ENCODE results near the gene SRBD1. TPM values are rescaled to one million over a fixed set of nuclear protein-coding genes. Genes with fewer than 3 reads are reported as not detected.

The SRBD1 gene
- total and polyA plus RNA-seq, 7 experiments from 2014 or later = 14.0 to 28.1 (median 19.6) TPM

DNA sequence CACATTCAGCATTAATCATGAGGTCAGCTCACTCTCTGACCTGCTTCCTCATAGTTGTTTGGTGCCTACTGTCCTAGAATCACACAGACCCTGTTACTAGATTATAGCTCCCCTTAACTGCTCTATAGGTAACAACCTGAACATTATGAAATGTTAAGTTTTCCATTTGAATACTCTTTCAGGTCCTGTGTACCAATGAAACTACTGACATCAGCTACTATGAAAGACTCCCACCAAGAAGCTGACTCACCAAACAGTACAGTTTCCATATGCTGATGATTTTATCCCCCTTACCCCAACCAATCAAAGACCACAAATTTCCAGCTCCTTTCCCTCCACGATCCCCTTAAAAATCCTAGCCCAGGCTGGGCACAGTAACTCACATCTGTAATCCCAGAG is 56.3 kb downstream of the SRBD1 start:
- Histone ChIP-seq H3K9me3 (ENCODE audit: control insufficient read depth in 2 of 3, low read length in 3 of 3) (no peaks in the 10 kb centered on the region), H3K27ac (ENCODE audit: low read depth, low read length) (no peak overlapping the region), H3K36me3 (ENCODE audit: control insufficient read depth in 2 of 3, insufficient read depth in 3 of 3, low read length in 3 of 3) (peaks cover 0 to 13% (median 0%) of the 10 kb centered on the region in 3 experiments), H3K4me3 (ENCODE audit: low read length) (no peak overlapping the region), H3K27me3 (ENCODE audit: control insufficient read depth in 2 of 2, insufficient read depth in 2 of 2, low read length in 2 of 2) (no peaks in the 10 kb centered on the region), H3K4me1 (ENCODE audit: control insufficient read depth in 2 of 2, insufficient read depth in 2 of 2, low read length in 2 of 2) (no peaks in the 10 kb centered on the region)
- ChIA-PET CTCF (no interaction called here), POLR2A (interaction anchor here (0.7 to 1.2 kb wide), 2 partner anchors 60 to 1280 kb away, joined by 3 to 4 read pairs; partner anchors contain the start of gene SLC3A1)
- H3K27me3 Mint-ChIP-seq = no peaks in the 10 kb centered on the region
- peak overlapping the region in 5 of 9 donors; percentile 5 to 68 (median 9) for H3K27ac Mint-ChIP-seq
- H3K9me3 Mint-ChIP-seq = peaks cover 0 to 5% (median 0%) of the 10 kb centered on the region in 11 donors
- peak overlapping the region in 1 of 10 donors; percentile 17 for H3K4me3 Mint-ChIP-seq
- ATAC-seq (no peak), DNase-seq (no peak)
- H3K36me3 Mint-ChIP-seq = peaks cover 11 to 76% (median 51%) of the 10 kb centered on the region in 5 donors
- intact Hi-C loops (cut with micrococcal nuclease) = no loop called here
- peaks cover 9 to 35% (median 19%) of the 10 kb centered on the region in 7 donors for H3K4me1 Mint-ChIP-seq

DNA sequence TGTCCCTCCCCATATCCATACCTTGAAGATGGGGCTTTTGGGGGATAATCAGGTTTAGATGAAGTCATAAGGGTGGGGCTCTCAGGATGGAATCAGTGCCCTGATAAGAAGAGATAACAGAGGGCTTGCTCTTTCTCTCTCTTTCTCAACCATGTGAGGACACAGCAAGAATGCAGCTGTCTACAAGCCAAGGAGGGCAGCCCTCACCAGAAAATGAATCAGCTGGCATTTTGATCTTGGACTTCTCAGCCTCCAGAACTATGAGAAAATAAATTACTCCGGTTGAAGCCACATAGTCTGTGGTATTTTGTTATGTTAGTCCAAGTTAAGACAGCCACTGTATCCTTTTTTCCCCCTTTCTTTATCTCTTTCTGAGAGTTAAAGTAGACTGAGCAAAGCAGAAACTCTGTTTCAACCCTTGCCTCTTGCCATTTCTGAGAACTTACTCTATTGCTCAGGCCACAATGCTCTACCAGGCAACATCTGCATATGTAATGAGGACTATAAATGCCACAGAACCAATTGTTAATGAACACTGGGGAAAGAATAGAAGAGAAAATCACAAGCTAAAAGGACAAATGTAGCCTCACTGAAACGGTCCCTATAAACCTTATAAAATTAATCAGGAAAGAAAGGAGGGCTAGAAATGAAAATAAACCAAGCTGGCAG is 56.9 kb downstream of the SRBD1 start:
- peaks cover 0 to 5% (median 0%) of the 10 kb centered on the region in 11 donors for H3K9me3 Mint-ChIP-seq
- H3K4me1 Mint-ChIP-seq = peaks cover 8 to 35% (median 16%) of the 10 kb centered on the region in 7 donors
- Histone ChIP-seq H3K36me3 (ENCODE audit: control insufficient read depth in 2 of 3, insufficient read depth in 3 of 3, low read length in 3 of 3) (peaks cover 0 to 13% (median 0%) of the 10 kb centered on the region in 3 experiments), H3K4me3 (ENCODE audit: low read length) (no peak overlapping the region), H3K27me3 (ENCODE audit: control insufficient read depth in 2 of 2, insufficient read depth in 2 of 2, low read length in 2 of 2) (no peaks in the 10 kb centered on the region), H3K4me1 (ENCODE audit: control insufficient read depth in 2 of 2, insufficient read depth in 2 of 2, low read length in 2 of 2) (no peaks in the 10 kb centered on the region), H3K9me3 (ENCODE audit: control insufficient read depth in 2 of 3, low read length in 3 of 3) (no peaks in the 10 kb centered on the region), H3K27ac (ENCODE audit: low read depth, low read length) (no peak overlapping the region)
- intact Hi-C loops (cut with micrococcal nuclease) = no loop called here
- peaks cover 8 to 70% (median 49%) of the 10 kb centered on the region in 5 donors for H3K36me3 Mint-ChIP-seq
- peak overlapping the region in 1 of 10 donors; percentile 32 for H3K4me3 Mint-ChIP-seq
- ATAC-seq (no peak), DNase-seq (no peak)
- ChIA-PET POLR2A (interaction anchor here (1.2 kb wide), 1 partner anchor 1279 kb away, joined by 3 read pairs; the partner anchor contains the start of gene SLC3A1), CTCF (no interaction called here)
- peak overlapping the region in 5 of 9 donors; percentile 5 to 71 (median 14) for H3K27ac Mint-ChIP-seq
- no peaks in the 10 kb centered on the region for H3K27me3 Mint-ChIP-seq

DNA sequence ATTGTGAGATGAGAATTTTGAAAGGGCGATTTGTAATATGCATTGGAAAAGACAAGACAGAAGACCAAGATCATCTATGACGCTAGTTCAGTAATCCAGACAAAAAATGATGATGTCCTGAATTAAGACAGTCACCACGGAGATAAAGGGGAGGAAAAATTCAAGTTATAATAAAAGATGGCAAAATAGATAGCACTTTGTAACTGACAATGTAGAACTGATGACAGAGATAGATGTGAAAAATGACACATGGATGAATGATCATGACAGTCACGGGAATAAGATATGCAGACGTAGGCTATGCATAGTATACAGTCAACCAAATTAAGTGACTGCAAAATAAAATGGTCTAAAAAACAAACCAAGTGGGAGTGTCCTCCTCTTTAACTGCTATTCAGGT is 59.2 kb downstream of the SRBD1 start:
- Mint-ChIP-seq H3K36me3 (peaks cover 5 to 71% (median 50%) of the 10 kb centered on the region in 5 donors), H3K9me3 (peaks cover 0 to 5% (median 0%) of the 10 kb centered on the region in 11 donors), H3K27me3 (no peaks in the 10 kb centered on the region), H3K4me3 (no peak overlapping the region), H3K27ac (no peak overlapping the region), H3K4me1 (peaks cover 2 to 25% (median 11%) of the 10 kb centered on the region in 7 donors)
- peaks cover 0 to 20% (median 0%) of the 10 kb centered on the region in 3 experiments for H3K36me3 ChIP-seq (ENCODE audit: control insufficient read depth in 2 of 3, insufficient read depth in 3 of 3, low read length in 3 of 3)
- DNase-seq = no peak
- no peak for ATAC-seq
- intact Hi-C loops (cut with micrococcal nuclease) = no loop called here
- ChIA-PET CTCF (no interaction called here), POLR2A (interaction anchor here (1.0 kb wide), 1 partner anchor 33 kb away, joined by 3 read pairs; no protein-coding TSS in a partner anchor)
- no peaks in the 10 kb centered on the region for H3K9me3 ChIP-seq (ENCODE audit: control insufficient read depth in 2 of 3, low read length in 3 of 3)
- no peaks in the 10 kb centered on the region for H3K4me1 ChIP-seq (ENCODE audit: control insufficient read depth in 2 of 2, insufficient read depth in 2 of 2, low read length in 2 of 2)
- H3K27ac ChIP-seq (ENCODE audit: low read depth, low read length) = no peak overlapping the region
- H3K4me3 ChIP-seq (ENCODE audit: low read length) = no peak overlapping the region
- H3K27me3 ChIP-seq (ENCODE audit: control insufficient read depth in 2 of 2, insufficient read depth in 2 of 2, low read length in 2 of 2) = no peaks in the 10 kb centered on the region

DNA sequence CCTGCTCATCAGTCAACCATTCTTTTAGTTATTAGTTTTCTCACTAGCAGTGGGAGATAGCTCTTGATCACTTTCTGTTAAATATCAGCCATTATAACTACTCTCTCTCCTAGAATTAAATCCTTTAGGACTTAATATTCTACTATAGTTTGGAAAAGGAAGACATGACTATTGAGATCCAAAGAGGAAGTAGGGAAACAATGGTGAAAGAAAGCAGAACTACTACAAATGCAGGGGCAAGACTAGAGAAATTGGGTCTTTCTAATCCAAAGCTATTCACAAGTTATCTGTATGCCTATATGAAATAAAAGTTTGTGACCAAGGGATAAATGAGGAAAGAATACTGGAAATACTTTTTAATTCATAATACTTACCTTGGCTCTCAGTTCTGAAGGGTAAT is 65.1 kb downstream of the SRBD1 start:
- POLR2A ChIA-PET = interaction anchor here (0.5 kb wide), 1 partner anchor 1537 kb away, joined by 3 read pairs; no protein-coding TSS in a partner anchor
- DNase-seq (no peak), ATAC-seq (no peak)
- no peak overlapping the region for H3K27ac Mint-ChIP-seq
- CTCF ChIA-PET = no interaction called here
- H3K9me3 ChIP-seq (ENCODE audit: control insufficient read depth in 2 of 3, low read length in 3 of 3) = peaks cover 0 to 9% (median 0%) of the 10 kb centered on the region in 3 experiments
- no peak overlapping the region for H3K4me3 Mint-ChIP-seq
- H3K9me3 Mint-ChIP-seq = peaks cover 0 to 8% (median 2%) of the 10 kb centered on the region in 11 donors
- H3K4me1 Mint-ChIP-seq = peaks cover 0 to 12% (median 5%) of the 10 kb centered on the region in 7 donors
- H3K4me1 ChIP-seq (ENCODE audit: control insufficient read depth in 2 of 2, insufficient read depth in 2 of 2, low read length in 2 of 2) = no peaks in the 10 kb centered on the region
- no peak overlapping the region for H3K27ac ChIP-seq (ENCODE audit: low read depth, low read length)
- peaks cover 6 to 76% (median 63%) of the 10 kb centered on the region in 5 donors for H3K36me3 Mint-ChIP-seq
- H3K27me3 ChIP-seq (ENCODE audit: control insufficient read depth in 2 of 2, insufficient read depth in 2 of 2, low read length in 2 of 2) = no peaks in the 10 kb centered on the region
- H3K27me3 Mint-ChIP-seq = no peaks in the 10 kb centered on the region
- intact Hi-C loops (cut with micrococcal nuclease) = no loop called here
- H3K36me3 ChIP-seq (ENCODE audit: control insufficient read depth in 2 of 3, insufficient read depth in 3 of 3, low read length in 3 of 3) = peaks cover 4 to 53% (median 19%) of the 10 kb centered on the region in 3 experiments
- no peak overlapping the region for H3K4me3 ChIP-seq (ENCODE audit: low read length)

DNA sequence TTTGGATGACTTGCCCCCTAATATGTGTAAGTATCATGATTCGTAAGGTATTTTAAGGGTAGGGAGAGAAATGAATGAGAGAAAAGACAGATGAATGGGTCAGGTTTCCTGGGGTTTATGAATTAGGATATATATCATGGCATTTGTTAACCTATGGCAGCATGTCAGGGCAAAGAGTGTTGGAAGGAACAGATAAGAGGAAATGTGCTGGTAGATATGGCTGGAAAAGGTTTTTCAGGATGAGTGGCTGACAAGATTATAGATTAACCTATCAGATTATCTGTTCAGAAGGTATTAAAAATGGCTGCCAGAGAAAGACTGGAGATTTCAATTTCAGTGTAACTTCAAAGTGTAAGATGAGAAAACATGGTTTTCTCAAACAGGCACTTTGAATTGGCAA is 67.8 kb downstream of the SRBD1 start:
- intact Hi-C loops (cut with micrococcal nuclease) = no loop called here
- H3K27ac Mint-ChIP-seq = no peak overlapping the region
- no peaks in the 10 kb centered on the region for H3K27me3 ChIP-seq (ENCODE audit: control insufficient read depth in 2 of 2, insufficient read depth in 2 of 2, low read length in 2 of 2)
- ATAC-seq = no peak
- peaks cover 0 to 5% (median 0%) of the 10 kb centered on the region in 7 donors for H3K4me1 Mint-ChIP-seq
- H3K27me3 Mint-ChIP-seq = no peaks in the 10 kb centered on the region
- CTCF ChIA-PET = no interaction called here
- H3K9me3 Mint-ChIP-seq = peaks cover 0 to 8% (median 2%) of the 10 kb centered on the region in 11 donors
- peaks cover 0 to 9% (median 0%) of the 10 kb centered on the region in 3 experiments for H3K9me3 ChIP-seq (ENCODE audit: control insufficient read depth in 2 of 3, low read length in 3 of 3)
- no peak overlapping the region for H3K27ac ChIP-seq (ENCODE audit: low read depth, low read length)
- no peaks in the 10 kb centered on the region for H3K4me1 ChIP-seq (ENCODE audit: control insufficient read depth in 2 of 2, insufficient read depth in 2 of 2, low read length in 2 of 2)
- no peak overlapping the region for H3K4me3 ChIP-seq (ENCODE audit: low read length)
- peaks cover 6 to 74% (median 65%) of the 10 kb centered on the region in 5 donors for H3K36me3 Mint-ChIP-seq
- peaks cover 4 to 61% (median 23%) of the 10 kb centered on the region in 3 experiments for H3K36me3 ChIP-seq (ENCODE audit: control insufficient read depth in 2 of 3, insufficient read depth in 3 of 3, low read length in 3 of 3)
- no peak for DNase-seq
- H3K4me3 Mint-ChIP-seq = no peak overlapping the region
- POLR2A ChIA-PET = no interaction called here

DNA sequence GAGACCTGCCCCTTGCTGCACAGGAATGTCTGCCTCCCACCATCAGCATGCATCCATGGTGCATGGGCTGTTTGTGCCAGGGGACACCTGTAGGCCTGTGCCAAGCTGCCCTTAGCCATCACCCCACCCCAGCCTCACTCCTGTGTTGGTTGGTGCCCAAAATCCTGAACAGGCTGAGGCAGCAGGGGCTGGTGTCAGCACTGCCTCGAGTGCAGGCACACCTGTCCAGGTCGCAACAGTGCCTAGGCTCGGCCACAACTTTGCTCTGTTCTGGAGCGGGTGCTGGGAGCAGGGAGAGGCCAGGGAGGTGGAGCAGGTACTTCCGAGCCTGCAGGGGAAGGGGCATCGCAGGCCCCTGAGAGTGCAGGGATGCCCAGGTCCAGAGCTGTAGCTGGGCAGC is 69.1 kb downstream of the SRBD1 start:
- H3K9me3 Mint-ChIP-seq = peaks cover 0 to 8% (median 2%) of the 10 kb centered on the region in 11 donors
- DNase-seq (no peak), ATAC-seq (no peak)
- no peak overlapping the region for H3K4me3 Mint-ChIP-seq
- ChIA-PET CTCF (no interaction called here), POLR2A (no interaction called here)
- Histone ChIP-seq H3K9me3 (ENCODE audit: control insufficient read depth in 2 of 3, low read length in 3 of 3) (peaks cover 0 to 9% (median 0%) of the 10 kb centered on the region in 3 experiments), H3K36me3 (ENCODE audit: control insufficient read depth in 2 of 3, insufficient read depth in 3 of 3, low read length in 3 of 3) (peaks cover 4 to 66% (median 23%) of the 10 kb centered on the region in 3 experiments), H3K27ac (ENCODE audit: low read depth, low read length) (no peak overlapping the region), H3K27me3 (ENCODE audit: control insufficient read depth in 2 of 2, insufficient read depth in 2 of 2, low read length in 2 of 2) (no peaks in the 10 kb centered on the region), H3K4me1 (ENCODE audit: control insufficient read depth in 2 of 2, insufficient read depth in 2 of 2, low read length in 2 of 2) (no peaks in the 10 kb centered on the region), H3K4me3 (ENCODE audit: low read length) (no peak overlapping the region)
- peaks cover 13 to 75% (median 71%) of the 10 kb centered on the region in 5 donors for H3K36me3 Mint-ChIP-seq
- H3K27me3 Mint-ChIP-seq = no peaks in the 10 kb centered on the region
- intact Hi-C loops (cut with micrococcal nuclease) = no loop called here
- peaks cover 0 to 5% (median 0%) of the 10 kb centered on the region in 7 donors for H3K4me1 Mint-ChIP-seq
- no peak overlapping the region for H3K27ac Mint-ChIP-seq

All from naive thymus-derived CD4-positive, alpha-beta T cell (primary cell).